VCaP (cell line): ENCODE results near the gene MTLN.
A peak's percentile ranks its signal among the peaks of the same experiment; 100 is the strongest.
"Not testable (repeated sequence)": the region's sequence is repeated elsewhere in the genome, so short reads cannot be mapped to it uniquely, and the experiment has no call there.

Source experiments
- H3K27ac ChIP-seq: fragments of 450-650 bp; 2 replicates; pipeline ENCODE4 v1.5.1; 2017
- TF ChIP-seq, protein P1 (sequence below): fragments of 450-650 bp; conservative IDR thresholded peaks from 2 replicates; pipeline ENCODE4 v1.5.1; 2017; ENCODE audit warnings: mild to moderate bottlenecking, moderate library complexity

MTLN gene

GRCh38 chr2:110219496-110220189 is 7.3 kb upstream of the MTLN start:
- H3K27ac ChIP-seq, result no peak overlapping the region
- TF ChIP-seq, protein P1, sequence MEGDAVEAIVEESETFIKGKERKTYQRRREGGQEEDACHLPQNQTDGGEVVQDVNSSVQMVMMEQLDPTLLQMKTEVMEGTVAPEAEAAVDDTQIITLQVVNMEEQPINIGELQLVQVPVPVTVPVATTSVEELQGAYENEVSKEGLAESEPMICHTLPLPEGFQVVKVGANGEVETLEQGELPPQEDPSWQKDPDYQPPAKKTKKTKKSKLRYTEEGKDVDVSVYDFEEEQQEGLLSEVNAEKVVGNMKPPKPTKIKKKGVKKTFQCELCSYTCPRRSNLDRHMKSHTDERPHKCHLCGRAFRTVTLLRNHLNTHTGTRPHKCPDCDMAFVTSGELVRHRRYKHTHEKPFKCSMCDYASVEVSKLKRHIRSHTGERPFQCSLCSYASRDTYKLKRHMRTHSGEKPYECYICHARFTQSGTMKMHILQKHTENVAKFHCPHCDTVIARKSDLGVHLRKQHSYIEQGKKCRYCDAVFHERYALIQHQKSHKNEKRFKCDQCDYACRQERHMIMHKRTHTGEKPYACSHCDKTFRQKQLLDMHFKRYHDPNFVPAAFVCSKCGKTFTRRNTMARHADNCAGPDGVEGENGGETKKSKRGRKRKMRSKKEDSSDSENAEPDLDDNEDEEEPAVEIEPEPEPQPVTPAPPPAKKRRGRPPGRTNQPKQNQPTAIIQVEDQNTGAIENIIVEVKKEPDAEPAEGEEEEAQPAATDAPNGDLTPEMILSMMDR, result no peak

- not testable (repeated sequence) for H3K27ac ChIP-seq
These were observed 6.5 kb upstream of the MTLN start for GRCh38 chr2:110218889-110219288.

DNA sequence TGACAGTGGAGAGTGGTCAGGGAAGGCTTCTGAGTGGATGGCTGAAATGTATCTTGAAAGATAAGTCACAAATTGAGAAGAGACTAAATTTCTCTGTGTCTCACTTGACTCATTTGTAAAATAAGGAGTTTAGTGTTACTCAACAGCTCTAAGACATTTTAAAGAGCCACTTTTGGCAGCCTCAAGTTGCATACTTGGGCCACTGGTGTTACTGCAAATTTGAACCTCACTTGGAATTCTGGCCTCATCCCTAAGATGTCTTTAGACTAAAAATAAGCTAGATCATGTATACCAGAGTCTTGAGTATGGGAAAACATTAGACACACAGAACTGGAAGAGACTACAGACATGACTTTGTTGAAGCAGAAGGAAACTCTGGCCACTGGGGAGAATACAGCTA is 4.5 kb upstream of the MTLN start:
- TF ChIP-seq, protein P1, result no peak
- H3K27ac ChIP-seq, result peak overlapping the region; percentile 25; the same call in 1 of the 2 replicates

- no peak overlapping the region for H3K27ac ChIP-seq
- TF ChIP-seq, protein P1, result no peak
These were observed 3.9 kb upstream of the MTLN start for GRCh38 chr2:110216199-110216598.

- no peak overlapping the region for H3K27ac ChIP-seq
- TF ChIP-seq, protein P1, result no peak
These were observed 3.3 kb upstream of the MTLN start for GRCh38 chr2:110215566-110216158.

DNA sequence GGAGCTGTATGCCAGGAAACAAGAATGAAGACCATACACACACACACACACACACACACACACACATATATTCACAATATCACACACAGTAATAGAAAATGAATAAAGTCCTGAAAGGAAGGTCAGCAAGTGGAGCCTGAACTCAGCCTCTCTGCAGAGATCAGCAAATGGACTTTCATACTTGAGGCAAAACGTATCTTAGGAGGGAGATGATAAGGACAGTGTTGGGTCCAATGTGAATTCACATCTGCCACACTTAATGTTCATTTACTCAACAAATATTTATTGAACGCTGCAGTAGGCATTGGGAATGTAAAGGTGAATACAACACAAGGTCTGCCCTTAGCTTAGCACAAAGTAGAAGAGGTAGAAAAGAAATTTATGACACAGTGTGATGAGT is 2.7 kb upstream of the MTLN start:
- TF ChIP-seq, protein P1, result no peak

DNA sequence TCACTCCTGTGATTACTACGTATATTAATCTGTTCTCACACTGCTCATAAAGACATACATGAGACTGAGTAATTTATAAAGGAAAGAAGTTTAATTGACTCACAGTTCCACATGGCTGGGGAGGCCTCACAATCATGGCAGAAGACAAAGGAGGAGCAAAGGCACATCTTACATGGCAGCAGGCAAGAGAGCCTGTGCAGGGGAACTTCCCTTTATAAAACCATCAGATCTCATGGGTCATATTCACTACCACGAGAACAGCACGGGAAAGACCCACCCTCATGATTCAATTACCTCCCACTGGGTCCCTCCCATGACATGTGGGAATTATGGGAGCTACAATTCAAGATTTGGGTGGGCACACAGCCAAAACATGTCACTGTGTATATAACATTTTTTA is 1.2 kb upstream of the MTLN start:
- not testable (repeated sequence) for H3K27ac ChIP-seq

More for the DNA sequence above, 2.7 kb upstream of the MTLN start:
- H3K27ac ChIP-seq, result no peak overlapping the region

DNA sequence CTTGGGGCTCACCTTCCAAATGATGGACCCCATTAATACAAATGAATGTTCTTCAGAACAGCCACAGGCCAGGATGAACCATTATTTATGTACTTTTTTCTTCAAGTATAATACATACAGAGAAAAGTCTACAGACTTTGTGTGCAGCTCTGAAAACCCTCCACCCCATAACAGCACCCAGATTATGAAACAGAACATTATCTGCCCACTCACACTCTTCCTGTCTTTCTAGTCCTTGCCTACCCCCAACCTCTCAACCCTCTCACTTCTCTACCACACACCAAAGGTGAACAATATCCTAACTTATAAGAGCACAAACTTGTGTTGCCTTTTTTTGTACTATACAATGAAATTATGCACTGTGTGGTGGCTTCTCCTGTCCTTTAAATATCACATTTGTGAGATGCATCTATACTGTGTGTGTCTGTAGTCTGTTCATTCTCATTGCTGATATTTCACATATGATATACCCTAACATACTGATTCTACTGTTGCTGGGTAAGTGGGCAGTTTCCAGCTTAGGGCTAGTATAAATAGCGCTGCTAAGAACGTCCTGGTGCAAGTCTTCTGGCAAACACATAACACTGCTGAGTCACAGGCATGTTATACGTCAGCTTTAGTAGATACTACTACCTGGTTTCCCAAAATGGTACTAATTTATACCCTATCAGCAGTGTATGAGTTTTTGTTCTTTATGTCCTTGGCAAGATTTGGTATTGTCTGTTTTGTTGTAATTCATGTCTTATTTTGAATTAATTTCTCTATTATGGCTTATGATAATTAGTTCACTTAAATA is 6.5 kb downstream of the MTLN start:
- H3K27ac ChIP-seq, result no peak overlapping the region
- TF ChIP-seq, protein P1, result no peak
